ENCODE measurements around the gene DST.

Gene DST

DNA sequence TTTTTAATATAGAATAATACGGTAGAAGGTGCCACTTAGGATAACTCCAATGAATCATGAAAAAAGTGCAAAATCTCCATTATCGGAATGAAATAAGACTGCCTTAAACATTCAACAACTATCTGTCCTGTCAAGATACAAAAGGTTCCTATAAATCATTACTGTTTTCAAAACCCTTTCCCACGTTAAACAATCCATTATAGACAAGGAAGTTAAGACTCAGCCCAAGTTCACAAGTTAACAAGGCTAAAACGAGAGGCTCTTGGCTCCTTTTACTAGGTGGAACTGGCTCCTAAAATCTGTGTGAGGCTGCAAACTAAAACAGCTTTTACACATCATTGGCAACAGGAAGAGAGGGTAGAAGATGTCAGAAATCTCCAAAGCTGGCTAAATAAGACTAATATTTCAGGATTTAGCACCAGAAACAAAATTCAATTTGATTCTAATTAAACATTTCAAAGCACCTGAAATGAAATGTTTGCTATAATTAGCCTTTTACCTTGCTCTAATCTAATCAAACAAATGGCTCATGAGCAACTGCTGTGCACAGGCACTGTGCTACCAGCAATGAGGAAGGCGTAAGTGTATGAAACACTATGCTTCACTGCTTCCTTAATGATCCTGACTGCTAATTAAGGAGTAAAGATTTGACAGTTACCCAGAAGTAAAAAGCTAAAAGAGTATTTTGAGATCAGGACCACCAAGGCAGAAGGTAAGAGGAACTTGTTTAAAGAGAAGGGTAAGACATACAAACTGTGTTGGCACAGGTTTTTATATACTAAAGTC, 109.7 kb downstream of the DST start:
- DNase-seq: no peak

GRCh38 chr6:56531839-56532595, 110.7 kb downstream of the DST start:
- DNase-seq: no peak

GRCh38 chr6:56529594-56530191, 113.0 kb downstream of the DST start:
- DNase-seq: no peak

GRCh38 chr6:56528412-56528841, 114.3 kb downstream of the DST start:
- DNase-seq: peak; percentile 94

DNA sequence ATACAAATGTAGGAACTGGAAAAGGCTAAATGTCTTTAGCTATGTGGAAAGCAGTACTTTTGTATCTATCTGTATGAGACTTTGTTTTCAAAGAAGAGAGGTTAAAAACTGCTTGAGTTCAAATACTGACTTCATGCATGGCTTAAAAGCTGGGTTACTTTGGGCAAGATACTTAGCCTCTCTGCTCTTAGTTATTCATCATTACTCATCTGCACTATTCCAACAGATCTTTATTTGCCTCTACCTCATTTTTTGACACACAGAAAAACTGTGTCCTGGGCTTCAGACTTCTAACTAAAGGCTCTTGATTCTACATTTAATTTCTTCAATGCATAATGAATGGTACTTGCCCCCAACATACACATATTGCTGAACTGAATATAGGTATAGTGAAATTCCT, 114.8 kb downstream of the DST start:
- no peak for DNase-seq

DNA sequence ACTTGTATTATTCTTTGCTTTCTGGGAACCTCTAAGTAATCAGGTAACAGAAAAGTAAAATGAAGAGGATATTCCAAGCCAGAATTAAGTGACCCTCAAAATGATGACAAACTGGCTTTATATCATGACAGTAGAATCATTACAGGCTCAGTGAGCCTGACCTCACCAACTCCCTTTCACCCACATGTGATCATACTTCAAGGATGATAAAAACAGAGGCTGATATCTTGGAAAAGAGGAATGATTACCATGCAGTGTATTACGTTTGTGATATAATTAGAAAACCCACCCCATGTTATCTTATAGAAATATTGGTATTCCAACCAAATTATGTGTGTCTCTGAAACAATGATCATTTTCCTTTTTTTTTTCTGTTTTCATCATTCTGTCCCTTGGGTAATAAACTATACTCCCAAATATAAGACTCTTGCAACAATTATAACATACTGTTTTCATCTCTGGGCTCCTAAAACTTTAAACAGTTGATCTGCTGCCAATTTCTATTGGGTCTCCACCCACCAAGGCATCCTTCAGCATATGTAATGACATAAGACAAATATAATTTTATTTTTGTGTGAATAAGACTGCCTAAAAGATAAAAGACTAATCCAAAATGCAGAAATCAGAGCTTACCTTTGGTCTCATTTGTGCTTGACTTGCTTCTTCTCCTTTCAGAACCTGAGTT, 115.7 kb downstream of the DST start:
- no peak for DNase-seq

DNA sequence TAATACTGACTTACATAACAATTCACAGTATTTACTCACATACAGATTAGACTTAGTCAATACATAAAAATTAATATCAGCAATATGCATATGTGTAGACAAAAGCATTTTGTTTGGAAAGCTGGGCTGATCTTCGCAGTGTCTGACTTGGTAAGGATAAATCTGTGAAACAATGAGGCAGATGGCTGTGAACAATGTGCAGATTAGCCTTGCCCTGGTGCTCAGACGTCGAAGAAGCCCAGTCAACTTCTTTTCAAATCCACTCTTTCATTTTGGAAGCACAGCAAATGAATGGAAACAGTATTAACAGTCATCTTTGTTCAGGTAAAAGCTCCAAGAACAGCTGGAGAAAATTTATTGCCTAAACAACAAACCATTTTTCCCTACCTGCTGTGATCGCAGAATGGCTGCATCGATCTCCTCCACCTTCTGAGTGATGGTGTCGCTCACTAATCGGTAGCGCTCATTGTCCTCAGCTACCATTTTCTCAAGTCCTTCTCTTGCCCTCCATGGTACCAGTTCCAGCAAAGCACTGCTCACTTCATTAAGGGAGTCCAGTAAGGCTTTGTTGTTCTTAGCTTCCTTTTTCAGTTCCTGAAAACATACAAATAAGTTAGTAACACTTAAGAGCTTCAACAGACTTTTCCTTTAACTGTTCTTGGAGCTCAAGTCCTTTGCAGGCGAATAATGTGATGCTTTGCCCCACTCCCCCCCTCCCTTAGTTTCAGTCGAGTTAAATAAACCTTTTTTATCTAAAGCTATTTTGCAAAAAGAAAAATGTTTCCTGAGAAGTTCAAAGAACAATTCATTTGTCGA, 116.5 kb downstream of the DST start:
- no peak for DNase-seq

DNA sequence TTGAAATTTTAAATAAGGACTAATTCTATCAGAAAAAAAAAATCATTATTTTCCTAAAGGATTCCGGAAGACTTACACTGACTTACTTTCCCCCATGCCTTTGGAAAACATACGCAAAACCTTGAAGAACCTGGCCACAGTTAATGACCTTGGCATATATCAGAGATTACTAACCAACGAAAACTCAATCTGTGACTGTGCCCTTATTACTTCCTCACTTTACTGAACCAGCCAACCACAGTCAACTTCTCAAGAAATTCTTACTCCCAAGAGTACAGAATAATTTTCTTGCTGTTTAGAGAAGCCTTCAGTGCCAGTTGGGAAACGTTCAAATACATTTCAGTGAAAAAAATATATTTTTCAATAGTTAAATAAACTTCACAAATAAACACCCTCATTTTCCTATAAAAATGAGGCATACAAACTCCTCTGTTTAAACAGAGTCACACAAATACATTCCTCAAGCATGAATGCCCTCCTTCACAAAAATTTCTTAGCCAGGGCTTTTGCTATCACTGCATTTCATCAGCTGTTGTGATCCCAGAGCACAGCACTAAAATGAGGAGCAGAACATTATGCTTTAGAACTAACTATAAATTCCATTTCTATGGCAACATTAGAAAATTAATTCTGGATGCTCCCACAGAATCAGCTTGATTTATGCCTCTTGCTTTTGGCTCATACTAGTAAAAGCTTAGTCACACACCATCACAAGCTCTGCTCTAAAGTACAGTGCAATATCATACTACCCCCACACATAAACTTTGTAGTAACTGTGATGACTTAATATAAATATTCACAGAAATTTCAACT, 117.6 kb downstream of the DST start:
- DNase-seq: peak; percentile 97

DNA sequence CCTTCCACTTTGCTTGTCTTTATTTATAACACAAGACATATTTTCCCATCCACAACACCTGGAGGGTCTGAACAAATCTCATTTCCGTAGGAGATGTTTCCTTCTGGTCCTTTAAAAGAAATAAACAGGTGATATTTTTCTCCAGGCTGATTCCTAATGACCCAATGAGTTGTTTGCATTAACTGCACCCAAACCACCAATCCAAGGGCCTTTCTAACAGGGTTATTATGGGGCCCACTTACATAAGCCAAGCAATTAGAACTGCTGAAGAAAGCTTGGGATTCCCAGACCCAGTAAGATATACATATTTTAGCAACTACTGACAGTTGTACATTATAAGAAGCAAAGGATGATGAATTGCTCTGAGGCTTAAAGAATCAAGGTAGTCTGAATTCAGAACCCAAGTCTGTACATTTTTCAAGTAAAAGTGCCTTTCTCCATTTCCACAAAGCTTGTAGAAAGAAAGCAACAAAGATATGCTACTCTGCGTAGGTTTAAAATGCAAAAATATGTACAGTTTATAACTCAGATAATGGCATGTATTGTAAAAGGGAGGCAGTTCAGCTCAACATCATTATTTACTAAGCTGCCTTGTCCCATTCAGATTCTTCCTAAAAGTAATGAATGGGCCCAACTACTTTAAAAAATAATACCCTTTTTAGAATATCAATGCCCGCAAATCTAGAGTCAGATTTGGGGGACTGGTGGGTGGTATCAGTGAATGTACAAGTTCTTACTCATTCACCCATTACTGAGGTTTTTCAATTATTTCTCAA, 120.0 kb downstream of the DST start:
- no peak for DNase-seq

DNA sequence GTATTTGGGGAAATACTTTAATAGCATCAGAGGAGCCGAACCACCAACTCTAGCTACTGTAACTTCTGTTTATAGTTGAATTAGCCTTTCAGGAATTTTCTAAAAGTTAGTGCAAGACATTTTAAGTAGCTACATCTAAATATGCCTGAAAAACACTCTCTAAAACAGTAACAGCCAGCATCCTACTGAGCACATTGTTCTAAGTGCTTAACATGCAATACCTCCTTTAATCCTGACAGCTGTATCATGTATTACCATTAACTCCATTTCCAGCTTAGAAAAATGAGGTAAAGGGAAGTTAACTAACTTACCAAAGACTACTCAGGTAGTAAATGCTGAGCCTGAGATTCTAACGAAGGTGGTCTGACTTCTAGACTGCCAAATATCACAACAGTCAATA, 120.7 kb downstream of the DST start:
- DNase-seq: no peak

DNA sequence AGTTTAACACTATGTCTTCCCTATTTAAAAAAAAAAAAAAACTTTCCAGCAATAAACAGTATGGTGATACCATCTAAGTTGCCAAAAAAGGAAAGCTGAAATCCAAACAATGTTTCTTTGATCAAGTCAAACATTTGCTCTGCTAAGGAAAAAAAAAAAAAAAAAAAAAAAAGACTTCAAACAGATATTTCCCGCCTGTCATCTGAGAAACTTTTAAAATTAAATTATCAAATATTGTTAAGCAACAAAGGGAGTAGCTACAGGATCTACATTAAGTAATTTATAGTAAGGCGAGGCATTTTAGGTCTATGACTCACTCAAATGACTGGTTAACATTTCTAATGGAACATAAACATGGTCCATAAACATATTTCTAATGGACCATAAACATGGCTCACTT, 121.2 kb downstream of the DST start:
- DNase-seq: no peak

DNA sequence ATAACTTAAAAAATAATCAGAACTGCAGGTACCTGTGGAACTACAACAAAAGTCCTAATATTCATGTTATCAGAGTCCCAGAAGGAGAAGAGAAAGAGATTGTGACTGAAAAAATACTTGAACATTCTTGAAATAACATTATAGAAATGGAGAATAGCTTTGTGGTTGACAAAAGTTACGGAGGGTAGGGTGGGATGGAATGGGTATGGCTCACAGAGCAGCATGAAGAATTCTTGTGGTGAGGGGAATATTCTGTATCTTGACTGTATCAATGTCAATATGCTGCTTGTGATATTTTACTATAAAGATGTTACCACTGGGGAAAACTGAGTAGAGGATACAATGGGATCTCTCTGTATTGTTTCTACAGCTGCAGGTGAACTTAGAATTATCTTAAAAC, 122.5 kb downstream of the DST start:
- peak; percentile 54 for DNase-seq

- no peak for DNase-seq
Observed at GRCh38 chr6:56518995-56519767, 123.5 kb downstream of the DST start.

- no peak for DNase-seq
Observed at GRCh38 chr6:56517155-56517745, 125.4 kb downstream of the DST start.

GRCh38 chr6:56516003-56516402, 126.7 kb downstream of the DST start:
- DNase-seq: no peak

DNA sequence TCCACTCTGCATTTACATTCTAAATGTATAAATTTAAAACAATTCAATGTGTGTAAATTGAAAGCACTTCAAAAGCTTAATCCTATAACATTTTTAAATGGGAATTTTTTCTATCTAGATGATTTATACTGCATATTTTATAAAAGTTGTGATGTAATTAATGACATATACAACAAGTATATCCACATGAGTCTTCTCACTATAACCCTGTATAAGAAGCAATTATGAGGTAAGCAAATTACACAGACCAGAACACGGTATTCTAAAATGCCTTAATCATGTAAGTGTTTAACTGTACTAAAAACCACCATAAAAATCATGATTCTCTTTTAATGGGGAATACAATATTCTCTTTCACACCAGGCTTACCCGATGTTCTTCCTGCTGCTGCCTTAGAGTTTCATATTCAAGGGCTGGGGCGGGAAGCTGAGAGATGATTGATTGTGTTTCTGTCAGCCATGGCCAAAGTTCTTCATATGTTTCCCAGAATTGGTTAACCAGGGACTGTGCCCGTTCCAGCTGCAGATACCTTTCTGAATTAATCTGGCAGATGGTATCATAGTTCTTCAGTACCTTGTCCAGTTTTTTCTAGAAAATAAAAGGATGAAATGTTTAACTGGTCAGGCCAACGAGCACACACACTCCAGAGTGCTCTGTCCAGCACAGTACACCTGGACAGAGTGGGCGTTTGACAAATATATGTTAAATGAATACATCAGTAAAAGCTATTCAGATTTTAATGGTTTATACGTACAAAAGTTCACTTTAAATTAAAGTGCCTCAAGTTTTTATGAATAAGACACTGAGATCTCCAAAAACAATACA, 127.4 kb downstream of the DST start:
- DNase-seq: no peak

- DNase-seq: no peak
Observed at GRCh38 chr6:56514395-56514794, 128.3 kb downstream of the DST start.

GRCh38 chr6:56513631-56514030, 129.1 kb downstream of the DST start:
- no peak for DNase-seq

DNA sequence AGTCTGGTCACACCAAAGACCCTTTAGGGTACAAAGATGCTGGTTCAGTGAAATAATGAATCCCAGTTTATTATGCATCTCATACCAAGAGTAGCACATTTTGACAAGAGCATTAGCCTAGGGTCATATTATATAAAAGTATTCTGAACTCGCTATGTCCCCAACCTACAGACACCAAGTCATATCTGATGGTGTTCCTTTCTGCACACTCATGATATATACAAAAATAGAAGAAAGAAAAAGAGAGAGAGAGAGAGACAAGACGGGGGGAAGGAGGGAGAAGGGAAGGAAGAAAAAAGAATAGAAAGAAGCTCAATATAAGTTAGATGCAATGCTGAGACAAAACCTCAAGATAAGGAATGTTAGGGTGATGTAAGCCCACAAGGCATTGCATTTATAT, 131.1 kb downstream of the DST start:
- DNase-seq: no peak

Data from fibroblast of upper back skin (primary cell).